Measurements from ENCODE around the gene C10orf143. TPM values are rescaled to one million over a fixed set of nuclear protein-coding genes. Genes with fewer than 3 reads are reported as not detected.

C10orf143 gene
- total RNA-seq, 4 donors from 2014 or later = 0.38 to 3.9 (median 3.3) TPM

DNA sequence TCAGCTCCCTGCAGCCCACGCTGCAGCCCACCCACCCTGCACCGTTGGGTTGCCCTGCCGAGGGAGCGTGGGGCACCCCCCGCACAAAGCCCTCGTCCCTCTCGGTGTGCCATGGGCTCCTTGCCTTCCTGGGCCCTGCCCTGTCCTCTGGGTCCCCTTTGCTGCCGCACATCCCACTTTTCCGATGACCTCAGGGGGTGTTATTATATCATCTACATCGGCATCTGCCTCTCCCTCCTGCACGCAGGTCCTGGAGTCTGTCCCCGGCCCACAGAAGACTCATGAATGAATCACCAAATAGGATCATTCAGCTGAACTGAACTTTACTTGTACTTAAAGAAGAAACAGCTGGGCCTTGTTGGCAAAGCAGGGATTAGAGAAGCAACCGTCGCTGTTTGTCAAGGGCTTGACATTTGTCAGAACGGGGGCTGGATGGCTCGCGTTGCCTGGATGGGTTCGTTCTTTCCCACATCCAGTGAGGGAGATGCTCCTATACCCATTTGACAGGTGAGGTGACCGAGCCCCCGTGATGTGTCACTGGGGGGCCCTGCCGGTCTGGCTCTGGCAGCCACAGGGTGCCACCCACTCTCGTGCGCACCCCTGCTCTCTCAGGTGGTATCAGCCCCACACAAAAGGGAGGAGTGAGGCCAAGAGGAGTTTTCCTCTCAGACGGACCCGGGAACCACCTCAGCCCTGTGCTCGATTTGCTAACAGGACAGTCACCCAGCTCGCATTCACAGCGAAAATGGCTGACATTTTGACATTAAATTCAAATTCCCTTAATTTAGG lies 87.9 kb downstream of the C10orf143 start:
- 62 to 76% methylated on average over 27 to 28 of the region's 28 CpGs for WGBS, 2 donors
- TF ChIP-seq POLR2A (IDR thresholded peaks at IDR 0.05) = no peak
- TF ChIP-seq, protein P1, sequence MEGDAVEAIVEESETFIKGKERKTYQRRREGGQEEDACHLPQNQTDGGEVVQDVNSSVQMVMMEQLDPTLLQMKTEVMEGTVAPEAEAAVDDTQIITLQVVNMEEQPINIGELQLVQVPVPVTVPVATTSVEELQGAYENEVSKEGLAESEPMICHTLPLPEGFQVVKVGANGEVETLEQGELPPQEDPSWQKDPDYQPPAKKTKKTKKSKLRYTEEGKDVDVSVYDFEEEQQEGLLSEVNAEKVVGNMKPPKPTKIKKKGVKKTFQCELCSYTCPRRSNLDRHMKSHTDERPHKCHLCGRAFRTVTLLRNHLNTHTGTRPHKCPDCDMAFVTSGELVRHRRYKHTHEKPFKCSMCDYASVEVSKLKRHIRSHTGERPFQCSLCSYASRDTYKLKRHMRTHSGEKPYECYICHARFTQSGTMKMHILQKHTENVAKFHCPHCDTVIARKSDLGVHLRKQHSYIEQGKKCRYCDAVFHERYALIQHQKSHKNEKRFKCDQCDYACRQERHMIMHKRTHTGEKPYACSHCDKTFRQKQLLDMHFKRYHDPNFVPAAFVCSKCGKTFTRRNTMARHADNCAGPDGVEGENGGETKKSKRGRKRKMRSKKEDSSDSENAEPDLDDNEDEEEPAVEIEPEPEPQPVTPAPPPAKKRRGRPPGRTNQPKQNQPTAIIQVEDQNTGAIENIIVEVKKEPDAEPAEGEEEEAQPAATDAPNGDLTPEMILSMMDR (IDR thresholded peaks at IDR 0.05) = no peak
- intact Hi-C loops (cut with DNase I; ENCODE audit: low total_unique reads) = no loop called here
- peak in 1 of 2 donors; percentile 83 for DNase-seq (ENCODE audit: low spot score in 2 of 2)
- H3K4me3 ChIP-seq (ENCODE audit: low read depth, poor library complexity, severe bottlenecking) = no peak overlapping the region

DNA sequence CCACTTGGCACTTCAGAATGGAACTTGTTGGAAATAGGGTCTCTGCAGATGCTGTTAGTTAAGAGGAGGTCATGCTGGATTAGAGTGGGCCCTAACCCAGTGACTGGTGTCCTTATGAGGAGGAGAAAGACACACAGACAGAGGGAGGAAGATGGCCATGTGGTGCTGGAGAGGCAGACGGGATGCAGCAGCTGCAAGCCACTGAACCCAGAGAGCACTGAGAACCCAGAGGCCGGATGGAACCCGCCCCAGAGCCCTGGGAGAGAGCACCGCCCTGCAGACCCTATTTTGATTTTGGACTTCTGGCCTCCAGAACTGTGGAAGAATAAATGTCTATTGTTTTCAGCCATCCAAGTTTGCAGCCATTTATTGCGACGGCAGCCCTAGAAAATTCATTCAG lies 88.5 kb downstream of the C10orf143 start:
- no peak overlapping the region for H3K4me3 ChIP-seq (ENCODE audit: low read depth, poor library complexity, severe bottlenecking)
- WGBS, 2 donors = 71 to 88% methylated on average over 6 of the region's 6 CpGs
- TF ChIP-seq POLR2A (IDR thresholded peaks at IDR 0.05) = no peak
- TF ChIP-seq, protein P1 (IDR thresholded peaks at IDR 0.05) = no peak
- DNase-seq (ENCODE audit: low spot score in 2 of 2) = peak in 1 of 2 donors; percentile 57
- intact Hi-C loops (cut with DNase I; ENCODE audit: low total_unique reads) = no loop called here

DNA sequence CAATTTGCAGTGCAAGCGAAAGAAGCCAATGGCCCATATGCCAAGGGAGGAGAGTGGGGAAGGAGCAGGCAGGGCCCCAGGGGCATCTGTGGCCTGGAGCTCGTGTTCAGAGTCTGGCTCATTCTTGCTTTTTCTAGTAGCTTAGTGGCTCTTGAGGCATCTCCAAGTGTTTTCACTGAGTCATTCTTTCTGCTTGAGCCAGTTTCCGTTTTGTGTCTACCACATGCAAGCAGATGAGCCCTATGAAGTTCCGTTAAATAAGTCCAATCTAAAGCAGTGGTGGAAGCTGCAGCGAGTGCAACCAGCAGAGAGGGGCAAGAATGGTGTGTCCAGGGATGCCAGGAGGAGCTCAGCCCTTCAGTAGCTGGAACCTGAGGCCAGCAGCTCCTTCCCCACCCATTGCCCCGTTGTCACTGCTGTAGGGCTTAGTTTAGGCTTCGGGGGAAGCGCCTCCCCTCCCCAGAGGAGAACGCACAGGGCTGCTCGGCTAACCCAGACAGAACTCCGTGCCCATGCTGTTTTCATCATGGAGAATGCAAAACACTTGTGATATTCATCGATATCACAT lies 89.2 kb downstream of the C10orf143 start:
- intact Hi-C loops (cut with DNase I; ENCODE audit: low total_unique reads) = no loop called here
- DNase-seq (ENCODE audit: low spot score in 2 of 2) = peak in 1 of 2 donors; percentile 76
- no peak overlapping the region for H3K4me3 ChIP-seq (ENCODE audit: low read depth, poor library complexity, severe bottlenecking)
- TF ChIP-seq, protein P1 (IDR thresholded peaks at IDR 0.05) = no peak
- no peak for TF ChIP-seq POLR2A (IDR thresholded peaks at IDR 0.05)
- 43 to 47% methylated on average over 12 of the region's 12 CpGs for WGBS, 2 donors

DNA sequence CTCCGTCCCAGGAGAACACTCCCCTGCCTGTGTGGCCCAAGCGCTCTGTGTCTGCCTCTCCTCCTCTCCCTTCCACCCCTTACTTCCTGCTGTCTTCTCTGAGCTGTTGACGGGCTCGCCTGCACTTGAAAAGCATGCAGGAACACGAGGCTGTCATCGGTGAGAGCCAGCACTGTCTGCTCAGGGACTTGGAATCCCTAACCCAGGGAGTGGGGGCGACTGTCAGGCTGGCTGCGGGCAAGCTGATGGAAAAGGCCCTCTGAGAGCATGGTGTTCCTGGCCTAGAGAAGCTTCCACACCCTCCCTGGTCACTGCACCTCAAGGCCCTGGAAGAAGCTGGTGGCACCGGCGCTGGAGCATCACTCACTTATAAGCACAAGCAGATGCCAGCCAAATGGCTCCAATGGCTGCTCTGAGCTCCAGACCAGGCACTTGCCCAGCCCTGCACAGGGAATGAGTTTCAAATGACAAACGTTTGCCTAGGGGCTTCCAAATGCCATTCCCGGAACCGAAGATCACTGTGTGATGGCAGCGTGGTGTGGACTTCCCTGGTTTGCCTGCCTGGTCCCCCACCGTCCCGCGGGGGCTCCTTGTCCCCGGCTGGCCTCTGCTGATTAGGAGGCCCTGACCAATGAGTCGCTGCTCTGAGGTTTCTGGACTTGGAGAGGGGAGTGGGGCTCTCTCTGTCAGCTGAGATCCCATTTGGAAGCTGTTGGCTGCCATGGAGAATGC lies 89.8 kb downstream of the C10orf143 start:
- WGBS, 2 donors = 29 to 38% methylated on average over 19 of the region's 19 CpGs
- DNase-seq (ENCODE audit: low spot score in 2 of 2) = peak in 1 of 2 donors; percentile 81
- intact Hi-C loops (cut with DNase I; ENCODE audit: low total_unique reads) = no loop called here

DNA sequence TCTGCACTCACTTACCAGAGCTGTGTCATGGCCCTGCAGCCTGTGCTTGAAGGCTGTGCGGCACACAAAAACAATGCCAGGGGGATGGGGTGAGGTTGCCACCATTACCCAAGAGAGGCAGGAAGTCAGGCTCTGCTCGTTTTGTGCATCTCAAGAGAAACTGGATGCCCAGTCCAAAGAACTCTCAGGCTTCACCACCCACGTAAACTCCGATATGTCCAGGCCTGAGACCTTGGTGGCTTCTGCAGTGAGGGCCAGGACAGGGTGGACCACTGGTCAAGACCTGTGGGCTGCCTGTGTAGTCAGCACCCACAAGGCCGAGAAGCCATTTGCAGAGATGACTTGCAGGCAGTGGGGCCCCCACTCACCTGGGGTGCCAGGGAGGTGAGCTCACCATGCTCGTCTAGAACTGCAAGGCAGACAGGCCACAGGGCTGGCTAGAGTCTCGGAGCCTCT lies 91.9 kb downstream of the C10orf143 start:
- WGBS, 2 donors = 80 to 91% methylated on average over 6 of the region's 7 CpGs
- TF ChIP-seq, protein P1 (IDR thresholded peaks at IDR 0.05) = no peak
- TF ChIP-seq POLR2A (IDR thresholded peaks at IDR 0.05) = no peak
- DNase-seq (ENCODE audit: low spot score in 2 of 2) = peak in 1 of 2 donors; percentile 64
- intact Hi-C loops (cut with DNase I; ENCODE audit: low total_unique reads) = no loop called here
- H3K4me3 ChIP-seq (ENCODE audit: low read depth, poor library complexity, severe bottlenecking) = no peak overlapping the region

More for the DNA sequence above, 89.8 kb downstream of the C10orf143 start:
- H3K4me3 ChIP-seq (ENCODE audit: low read depth, poor library complexity, severe bottlenecking) = no peak overlapping the region
- TF ChIP-seq POLR2A (IDR thresholded peaks at IDR 0.05) = no peak
- TF ChIP-seq, protein P1 (IDR thresholded peaks at IDR 0.05) = no peak

Measured in lower leg skin (tissue), 4 donors.